ENCODE data around the gene ETV2. TPM values are rescaled to one million over a fixed set of nuclear protein-coding genes. Genes with fewer than 3 reads are reported as not detected.
"Not testable (repeated sequence)": the region's sequence is repeated elsewhere in the genome, so short reads cannot be mapped to it uniquely, and the experiment has no call there.

Gene ETV2
- total RNA-seq, 2 donors from 2014 or later = 1.2 to 6.6 TPM

DNA sequence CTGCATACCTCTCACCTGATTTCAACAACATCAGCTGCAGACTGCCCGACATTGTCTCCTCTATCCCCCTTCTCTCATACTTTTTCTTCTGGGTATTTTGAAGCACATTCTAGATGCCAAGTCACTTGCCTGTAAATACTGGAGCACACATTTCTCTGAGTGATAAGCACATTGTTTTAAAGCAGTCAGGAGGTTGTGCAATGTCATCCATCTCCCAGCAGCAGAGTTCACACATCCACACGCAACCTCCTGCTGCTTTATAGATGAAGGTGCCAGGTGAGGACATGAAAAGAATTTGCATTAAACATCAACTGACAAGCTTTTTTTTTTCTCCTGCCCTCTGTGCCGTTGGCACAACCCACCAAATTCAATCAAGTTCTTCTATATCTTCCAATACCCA is 30.3 kb downstream of the ETV2 start:
- Histone ChIP-seq H3K9me3 (no peaks in the 10 kb centered on the region), H3K4me1 (replicated peaks) (no peaks in the 10 kb centered on the region), H3K27me3 (replicated peaks; ENCODE audit: insufficient read depth) (no peaks in the 10 kb centered on the region), H3K4me3 (no peak overlapping the region), H3K27ac (no peak overlapping the region), H3K36me3 (no peaks in the 10 kb centered on the region)
- DNase-seq (ENCODE audit: low spot score) = no peak
- intact Hi-C loops (cut with DNase I) = no loop called here
- 35% methylated on average over 3 of the region's 3 CpGs for WGBS
- no peak for TF ChIP-seq POLR2AphosphoS5 (IDR thresholded peaks at IDR 0.05)
- TF ChIP-seq, protein P1, sequence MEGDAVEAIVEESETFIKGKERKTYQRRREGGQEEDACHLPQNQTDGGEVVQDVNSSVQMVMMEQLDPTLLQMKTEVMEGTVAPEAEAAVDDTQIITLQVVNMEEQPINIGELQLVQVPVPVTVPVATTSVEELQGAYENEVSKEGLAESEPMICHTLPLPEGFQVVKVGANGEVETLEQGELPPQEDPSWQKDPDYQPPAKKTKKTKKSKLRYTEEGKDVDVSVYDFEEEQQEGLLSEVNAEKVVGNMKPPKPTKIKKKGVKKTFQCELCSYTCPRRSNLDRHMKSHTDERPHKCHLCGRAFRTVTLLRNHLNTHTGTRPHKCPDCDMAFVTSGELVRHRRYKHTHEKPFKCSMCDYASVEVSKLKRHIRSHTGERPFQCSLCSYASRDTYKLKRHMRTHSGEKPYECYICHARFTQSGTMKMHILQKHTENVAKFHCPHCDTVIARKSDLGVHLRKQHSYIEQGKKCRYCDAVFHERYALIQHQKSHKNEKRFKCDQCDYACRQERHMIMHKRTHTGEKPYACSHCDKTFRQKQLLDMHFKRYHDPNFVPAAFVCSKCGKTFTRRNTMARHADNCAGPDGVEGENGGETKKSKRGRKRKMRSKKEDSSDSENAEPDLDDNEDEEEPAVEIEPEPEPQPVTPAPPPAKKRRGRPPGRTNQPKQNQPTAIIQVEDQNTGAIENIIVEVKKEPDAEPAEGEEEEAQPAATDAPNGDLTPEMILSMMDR (IDR thresholded peaks at IDR 0.05) = no peak
- TF ChIP-seq POLR2A (IDR thresholded peaks at IDR 0.05) = no peak

DNA sequence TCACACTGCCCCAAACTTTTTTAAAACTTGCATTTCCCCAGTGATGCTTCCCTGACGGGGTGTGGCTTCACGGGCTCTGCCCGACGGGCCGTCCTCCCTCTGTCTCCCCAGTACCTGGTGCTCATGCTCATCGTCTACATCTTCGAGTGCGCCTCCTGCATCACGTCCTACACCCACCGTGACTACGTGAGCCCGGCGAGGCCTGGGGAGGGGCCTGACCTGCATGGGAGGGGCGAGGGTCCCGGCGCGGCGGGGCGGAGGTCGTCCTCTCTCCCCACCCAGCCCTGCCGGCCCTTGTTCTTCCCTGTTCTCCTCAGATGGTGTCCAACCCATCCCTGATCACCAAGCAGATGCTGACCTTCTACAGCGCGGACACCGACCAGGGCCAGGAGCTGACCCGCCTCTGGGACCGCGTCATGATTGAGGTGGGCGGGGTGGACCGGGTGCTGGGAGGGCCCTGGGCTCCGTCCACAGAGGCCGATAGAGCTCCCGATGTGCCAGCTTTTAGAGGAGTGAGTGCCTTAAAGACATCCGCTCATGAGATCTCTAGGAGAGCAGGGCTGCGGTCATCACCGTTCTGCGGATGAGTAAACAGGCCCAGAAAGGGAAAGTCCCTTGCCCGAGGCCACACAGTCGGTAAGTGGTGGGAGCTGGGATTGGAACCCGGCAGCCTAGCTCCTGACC is 31.7 kb downstream of the ETV2 start:
- intact Hi-C loops (cut with DNase I) = no loop called here
- TF ChIP-seq POLR2AphosphoS5 (IDR thresholded peaks at IDR 0.05) = no peak
- no peak for TF ChIP-seq POLR2A (IDR thresholded peaks at IDR 0.05)
- TF ChIP-seq, protein P1 (IDR thresholded peaks at IDR 0.05) = no peak
- H3K9me3 ChIP-seq = no peaks in the 10 kb centered on the region
- H3K36me3 ChIP-seq = no peaks in the 10 kb centered on the region
- DNase-seq (ENCODE audit: low spot score) = no peak
- WGBS = 20% methylated on average over 39 of the region's 39 CpGs
- H3K27ac ChIP-seq = no peak overlapping the region
- H3K4me1 ChIP-seq (replicated peaks) = no peaks in the 10 kb centered on the region
- no peaks in the 10 kb centered on the region for H3K27me3 ChIP-seq (replicated peaks; ENCODE audit: insufficient read depth)
- no peak overlapping the region for H3K4me3 ChIP-seq

DNA sequence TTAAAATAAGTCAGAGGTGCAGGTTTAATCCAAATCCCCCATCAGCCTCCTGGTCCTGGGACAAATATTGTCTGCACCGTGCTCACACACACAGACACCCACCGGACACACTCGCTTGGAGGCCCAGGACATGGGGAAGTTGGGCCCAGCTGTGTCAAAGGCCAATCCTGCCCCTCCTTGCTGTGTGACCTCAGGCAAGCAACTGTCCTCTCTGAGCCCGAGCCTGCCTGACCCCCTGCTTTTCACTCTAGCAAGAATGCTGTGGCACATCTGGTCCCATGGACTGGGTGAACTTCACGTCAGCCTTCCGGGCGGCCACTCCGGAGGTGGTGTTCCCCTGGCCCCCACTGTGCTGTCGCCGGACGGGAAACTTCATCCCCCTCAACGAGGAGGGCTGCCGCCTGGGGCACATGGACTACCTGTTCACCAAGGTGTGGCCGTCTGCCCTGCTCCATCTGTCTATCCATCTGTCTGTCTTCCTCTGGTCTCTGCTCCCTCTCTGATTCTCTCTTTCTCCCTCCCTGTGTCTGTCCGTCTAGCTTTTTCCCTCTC is 34.1 kb downstream of the ETV2 start:
- intact Hi-C loops (cut with DNase I) = no loop called here
- H3K27me3 ChIP-seq (replicated peaks; ENCODE audit: insufficient read depth) = no peaks in the 10 kb centered on the region
- no peak for TF ChIP-seq POLR2AphosphoS5 (IDR thresholded peaks at IDR 0.05)
- TF ChIP-seq, protein P1 (IDR thresholded peaks at IDR 0.05) = no peak
- TF ChIP-seq POLR2A (IDR thresholded peaks at IDR 0.05) = no peak

DNA sequence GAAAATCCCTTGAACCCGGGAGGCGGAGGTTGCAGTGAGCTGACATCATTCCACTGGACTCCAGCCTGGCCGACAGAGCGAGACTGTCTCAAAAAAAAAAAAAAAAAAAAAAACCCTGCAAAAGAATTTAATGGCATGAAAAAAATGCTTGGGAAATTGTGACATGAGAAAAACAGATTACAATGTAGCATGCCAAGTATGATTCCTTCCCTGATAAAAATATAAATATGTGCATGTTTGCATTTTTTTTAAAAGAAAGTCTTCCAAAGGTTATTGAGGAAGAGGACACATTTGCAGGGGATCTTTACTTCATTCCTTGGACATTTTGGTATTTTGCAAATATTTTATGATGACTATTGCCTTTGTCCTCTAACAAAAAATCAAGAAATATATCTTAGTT is 48.3 kb downstream of the ETV2 start:
- Histone ChIP-seq H3K4me1 (replicated peaks) (no peaks in the 10 kb centered on the region), H3K9me3 (no peaks in the 10 kb centered on the region), H3K27ac (no peak overlapping the region), H3K36me3 (no peaks in the 10 kb centered on the region), H3K4me3 (no peak overlapping the region), H3K27me3 (replicated peaks; ENCODE audit: insufficient read depth) (no peaks in the 10 kb centered on the region)
- DNase-seq (ENCODE audit: low spot score) = no peak
- WGBS = 40% methylated on average over 4 of the region's 4 CpGs
- intact Hi-C loops (cut with DNase I) = no loop called here
- TF ChIP-seq, protein P1 (IDR thresholded peaks at IDR 0.05) = no peak
- TF ChIP-seq POLR2AphosphoS5 (IDR thresholded peaks at IDR 0.05) (no peak), POLR2A (IDR thresholded peaks at IDR 0.05) (no peak)

More for the DNA sequence above, 34.1 kb downstream of the ETV2 start:
- Histone ChIP-seq H3K4me3 (no peak overlapping the region), H3K4me1 (replicated peaks) (no peaks in the 10 kb centered on the region), H3K36me3 (no peaks in the 10 kb centered on the region), H3K9me3 (no peaks in the 10 kb centered on the region), H3K27ac (no peak overlapping the region)
- DNase-seq (ENCODE audit: low spot score) = no peak
- 80% methylated on average over 15 of the region's 15 CpGs for WGBS

DNA sequence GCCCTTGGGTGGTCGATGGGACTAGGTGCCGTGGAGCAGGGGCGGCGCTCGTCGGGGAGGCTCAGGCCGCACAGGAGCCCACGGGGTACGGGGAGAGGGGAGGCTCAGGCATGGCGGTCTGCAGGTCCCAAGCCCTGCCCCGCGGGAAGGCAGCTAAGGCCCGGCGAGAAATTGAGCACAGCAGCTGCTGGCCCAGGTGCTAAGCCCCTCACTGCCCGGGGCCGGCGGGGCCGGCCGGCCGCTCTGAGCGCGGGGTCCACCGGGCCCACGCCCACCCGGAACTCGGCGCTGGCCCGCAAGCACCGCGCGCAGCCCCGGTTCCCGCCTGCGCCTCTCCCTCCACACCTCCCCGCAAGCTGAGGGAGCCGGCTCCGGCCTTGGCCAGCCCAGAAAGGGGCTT is 49.6 kb downstream of the ETV2 start:
- H3K36me3 ChIP-seq; H3K27me3 ChIP-seq (replicated peaks; ENCODE audit: insufficient read depth); H3K4me1 ChIP-seq (replicated peaks); H3K4me3 ChIP-seq; H3K27ac ChIP-seq; intact Hi-C loops (cut with DNase I); DNase-seq (ENCODE audit: low spot score); H3K9me3 ChIP-seq: not testable (repeated sequence)
- WGBS = 95% methylated on average over 33 of the region's 37 CpGs
